HepG2 (cell line): Measurements from ENCODE around the gene RAB11FIP2.

Experiments
- HNF4A ChIP-seq: sonication (generic); formaldehyde crosslinking; IDR thresholded peaks from 2 replicates; pipeline ENCODE4 v1.4.0; 2020; ENCODE audit warnings: missing genetic modification reagents
- JUND ChIP-seq: sonication (generic); formaldehyde crosslinking; IDR thresholded peaks from 2 replicates; pipeline ENCODE4 v1.8.0; 2022; ENCODE audit warnings: mild to moderate bottlenecking, missing genetic modification reagents
- NFRKB ChIP-seq: fragments of 450-650 bp; IDR thresholded peaks from 2 replicates; pipeline ENCODE4 v1.6.1; 2017
- SP1 ChIP-seq, 2 experiments: fragments of 450-650 bp in 1 of 2; sonication (generic) in 1 of 2; formaldehyde crosslinking in 1 of 2; IDR thresholded peaks; 2 replicates each; pipeline versions ENCODE4 v1.4.0 to v1.6.1; 2016 to 2020; ENCODE audit warnings: missing genetic modification reagents in 1 of 2
- USF2 ChIP-seq, 2 experiments: sonication (generic) in 1 of 2; formaldehyde crosslinking in 1 of 2; IDR thresholded peaks; 2 replicates each; pipeline versions ENCODE4 v1.5.1 to v1.6.1; 2011 to 2020; ENCODE audit warnings: borderline replicate concordance in 1 of 2, low read depth in 1 of 2, low read length in 1 of 2, mild to moderate bottlenecking in 1 of 2, missing genetic modification reagents in 1 of 2, moderate library complexity in 1 of 2
- XRCC5 ChIP-seq: fragments of 200-400 bp; formaldehyde crosslinking; optimal IDR thresholded peaks from 2 replicates; pipeline ENCODE3; 2017; ENCODE audit warnings: mild to moderate bottlenecking, low read length
- YY1 ChIP-seq: IDR thresholded peaks from 2 replicates; pipeline ENCODE4 v1.6.1; 2011; ENCODE audit warnings: low read length, low read depth, moderate library complexity, mild to moderate bottlenecking; ENCODE audit not compliant: insufficient read depth, insufficient replicate concordance
- ZNF546 ChIP-seq: sonication (generic); formaldehyde crosslinking; conservative IDR thresholded peaks from 2 replicates; pipeline ENCODE4 v1.8.1; 2023; ENCODE audit warnings: mild to moderate bottlenecking, missing genetic modification reagents
- ZNF713 ChIP-seq: sonication (generic); formaldehyde crosslinking; IDR thresholded peaks from 2 replicates; pipeline ENCODE4 v1.4.0; 2020; ENCODE audit warnings: mild to moderate bottlenecking, missing genetic modification reagents
- ZNF75D ChIP-seq: sonication (generic); formaldehyde crosslinking; IDR thresholded peaks from 2 replicates; pipeline ENCODE4 v1.8.1; 2023; ENCODE audit warnings: missing genetic modification reagents, mild to moderate bottlenecking, borderline replicate concordance

DNA sequence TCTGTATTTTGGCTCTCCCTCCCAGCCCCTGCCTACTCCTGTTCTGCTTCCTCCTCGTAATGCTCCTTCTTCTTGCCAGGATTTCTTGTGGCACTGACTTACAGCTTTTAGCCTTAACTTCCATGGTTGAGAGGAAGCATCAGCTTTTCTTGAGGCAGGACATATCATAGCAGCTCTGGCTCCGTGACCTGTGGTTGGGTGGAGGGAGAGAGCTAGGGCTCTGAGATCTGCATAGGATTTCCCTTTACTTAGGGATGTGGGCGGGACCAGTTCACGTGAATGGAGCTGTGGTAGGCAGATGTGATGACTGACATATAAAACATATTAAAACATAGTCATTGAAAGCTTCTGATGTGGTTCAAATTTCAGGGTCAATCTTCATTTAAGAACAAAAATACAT is 10.6 kb upstream of the RAB11FIP2 start:
- TF ChIP-seq HNF4A (CRISPR knock-in tag) (no peak), ZNF75D (CRISPR knock-in tag) (no peak), ZNF713 (CRISPR knock-in tag) (no peak), YY1 (no peak), USF2 (IDR thresholded peaks at IDR 0.05; ENCODE audit: low read depth, low read length) (no peak), USF2 (CRISPR knock-in tag; IDR thresholded peaks at IDR 0.05; ENCODE audit: borderline replicate concordance) (no peak), NFRKB (no peak), ZNF546 (no peak), XRCC5 (no peak), JUND (CRISPR knock-in tag) (no peak), SP1 (IDR thresholded peaks at IDR 0.05) (no peak), SP1 (CRISPR knock-in tag; IDR thresholded peaks at IDR 0.05) (no peak)
